GM19240 (cell line): ENCODE measurements around the gene MEF2D.

Experiments
- DNase-seq: peaks from one replicate; pipeline ENCODE4 v3.0.0; 2011; ENCODE audit warnings: low spot score; ENCODE audit not compliant: insufficient read length

MEF2D gene

DNA sequence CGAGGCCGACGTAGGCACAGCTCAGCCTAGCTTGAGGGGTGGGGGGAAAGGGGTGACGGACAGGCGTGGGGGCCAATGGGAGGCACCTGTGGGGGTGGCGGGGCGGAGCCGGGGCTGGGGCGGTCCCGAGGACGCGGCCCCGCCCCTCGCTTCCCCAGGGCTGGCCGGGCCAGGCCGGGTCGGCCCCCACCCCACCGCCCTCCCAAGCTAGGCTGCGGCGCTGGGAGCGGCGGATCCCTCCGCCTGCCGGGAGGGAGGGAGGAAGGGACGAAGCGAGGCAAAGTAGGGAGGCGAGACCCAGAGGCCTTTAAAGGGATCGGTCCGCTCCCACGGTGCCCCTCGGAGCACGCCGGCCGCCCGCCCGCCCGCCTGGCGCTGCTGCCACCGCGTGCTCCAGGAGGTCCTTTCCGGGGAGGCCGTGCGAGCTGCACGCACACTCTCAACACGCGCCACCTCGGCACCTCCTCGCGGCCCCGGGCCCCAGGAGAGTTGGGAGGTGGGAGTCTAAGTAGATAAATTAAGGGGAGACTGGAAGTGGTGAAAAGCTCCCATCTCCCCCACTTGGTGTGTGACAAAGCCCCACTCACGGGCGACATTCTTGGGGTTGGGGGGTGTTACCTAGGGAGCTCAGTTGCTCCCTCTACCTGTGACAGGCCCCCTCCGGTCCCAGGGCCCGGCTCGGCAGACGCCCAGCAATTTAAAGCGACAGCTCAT is 375 bp upstream of the MEF2D start:
- DNase-seq: no peak

DNA sequence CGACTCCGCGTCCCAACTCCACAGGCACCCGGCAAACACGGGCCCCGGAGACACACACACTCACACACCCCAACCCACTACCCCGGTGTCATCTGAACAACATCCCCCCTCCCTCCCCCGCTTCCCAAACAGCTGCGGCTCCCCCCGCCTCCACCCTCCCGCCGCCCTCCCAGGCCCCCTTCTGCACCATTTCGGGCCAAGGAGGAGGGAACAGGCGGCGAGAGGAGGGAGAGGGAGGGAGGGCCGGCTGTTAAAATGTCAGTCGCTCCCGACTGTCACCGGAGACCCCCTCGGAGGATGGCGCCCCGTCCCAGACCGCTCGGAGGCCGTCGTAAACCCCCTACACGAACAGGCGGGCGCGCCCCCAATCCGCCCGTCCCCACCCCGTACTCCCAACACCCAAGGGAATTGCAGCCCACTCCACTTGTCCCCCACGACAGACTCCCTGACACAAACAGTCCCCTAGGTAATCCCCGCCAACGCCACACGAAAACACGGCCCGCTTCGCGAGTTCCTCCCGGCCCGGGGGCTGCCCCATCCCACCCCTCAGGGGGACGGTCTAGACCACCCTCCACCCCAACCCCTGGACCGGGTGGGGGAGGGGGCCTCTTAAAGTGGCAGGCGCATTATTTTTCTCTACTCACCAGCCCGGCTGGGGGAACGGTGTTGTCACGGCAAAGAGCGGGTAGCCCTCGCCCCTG is 583 bp downstream of the MEF2D start:
- no peak for DNase-seq

DNA sequence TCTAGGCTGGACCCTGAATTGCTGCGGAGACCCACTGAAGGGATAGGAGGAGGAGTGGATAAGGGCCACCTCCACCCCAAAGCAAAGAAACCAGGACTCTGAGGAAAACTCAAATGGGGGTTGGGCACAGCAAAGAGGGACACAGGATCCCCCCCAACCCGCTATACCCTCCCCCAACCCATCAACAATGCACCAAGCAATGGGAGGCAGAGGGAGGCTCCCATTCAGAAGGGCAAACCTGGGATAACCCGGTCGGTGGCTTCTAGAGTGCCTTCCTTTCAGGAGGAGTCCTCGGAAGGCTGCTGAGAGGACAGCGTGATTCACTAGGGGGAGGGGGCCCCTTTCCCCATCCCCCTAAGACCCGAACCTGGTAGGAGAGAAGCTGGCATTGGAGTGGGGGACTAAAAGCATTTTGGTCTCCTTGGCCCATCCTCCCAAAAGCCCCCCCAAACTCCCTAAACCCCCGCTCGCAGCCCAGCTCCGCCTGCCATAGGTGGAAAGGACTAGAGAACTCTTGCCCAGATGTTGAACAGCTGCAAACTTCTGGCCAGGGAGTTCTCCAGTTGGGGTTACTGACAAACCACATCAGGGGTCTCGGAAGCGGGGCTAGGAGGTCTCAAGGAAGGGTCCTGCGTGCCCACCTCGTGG is 1.3 kb downstream of the MEF2D start:
- no peak for DNase-seq

DNA sequence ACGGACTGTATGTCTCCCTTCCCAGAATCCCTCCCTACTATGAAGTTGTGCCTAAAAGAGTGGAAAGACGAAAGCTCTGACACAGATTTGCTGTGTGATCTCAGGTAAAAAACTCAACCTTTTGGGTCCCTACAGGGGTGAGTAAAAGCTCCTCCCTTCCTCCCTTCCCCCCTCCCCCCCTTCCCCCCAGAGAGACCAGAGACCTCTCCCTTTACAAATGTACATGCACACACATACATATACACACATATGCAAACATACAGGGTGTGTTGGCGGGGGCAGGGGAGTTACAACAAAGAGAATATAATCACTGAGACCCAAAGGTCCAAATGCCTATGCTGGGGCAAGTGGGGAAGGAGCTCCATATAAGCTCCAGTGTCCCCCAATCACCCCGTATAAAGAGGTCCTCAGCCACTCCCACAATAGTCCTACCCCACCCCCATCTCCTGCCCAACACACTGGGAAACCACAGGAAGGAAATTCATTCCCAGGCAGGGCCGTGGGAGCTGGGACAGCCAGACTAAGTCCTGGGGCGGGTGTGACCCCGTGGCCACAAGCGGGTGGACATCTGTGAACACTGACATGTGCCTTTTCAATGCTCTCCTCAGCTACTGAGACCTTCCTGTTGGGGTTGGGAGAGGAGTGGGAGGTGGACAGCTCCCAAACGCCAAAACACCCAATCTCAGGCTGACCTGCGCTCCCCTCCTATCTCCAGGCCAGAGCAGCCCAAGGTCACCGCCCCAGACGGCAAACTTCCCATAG is 2.0 kb downstream of the MEF2D start:
- DNase-seq: no peak

DNA sequence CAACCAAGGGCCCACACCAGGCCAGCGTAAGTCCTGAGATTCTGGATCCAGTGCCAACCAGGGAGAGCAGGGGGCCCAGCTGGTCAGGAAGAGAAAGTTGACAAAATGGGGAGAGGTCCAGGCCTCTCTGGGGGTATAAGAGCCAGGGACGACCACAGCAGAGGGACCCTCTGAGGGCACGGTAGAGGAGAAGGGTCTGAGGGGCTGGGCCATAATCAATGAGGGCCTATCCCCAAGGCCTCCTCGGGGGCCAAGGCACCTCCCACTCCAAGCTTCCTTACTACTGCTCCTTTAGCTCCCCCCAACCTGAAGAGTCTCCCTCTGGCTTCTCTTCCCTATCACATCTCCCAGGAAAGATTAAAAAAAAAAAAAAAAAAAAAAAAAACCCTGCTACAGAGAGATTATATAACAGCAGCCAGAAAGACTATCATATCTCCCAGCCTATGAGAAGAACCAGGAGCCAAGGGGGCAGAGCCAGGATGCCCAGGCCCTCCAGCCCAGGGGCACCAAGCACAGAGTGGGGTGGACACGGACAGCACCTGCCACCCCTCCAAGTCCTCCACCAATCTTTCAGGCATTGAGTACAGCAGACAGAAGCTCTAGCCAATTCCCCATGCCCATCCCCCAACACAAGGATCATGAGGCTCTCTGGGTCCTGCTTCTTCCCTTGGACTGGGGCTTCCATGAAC is 2.7 kb downstream of the MEF2D start:
- DNase-seq: no peak

DNA sequence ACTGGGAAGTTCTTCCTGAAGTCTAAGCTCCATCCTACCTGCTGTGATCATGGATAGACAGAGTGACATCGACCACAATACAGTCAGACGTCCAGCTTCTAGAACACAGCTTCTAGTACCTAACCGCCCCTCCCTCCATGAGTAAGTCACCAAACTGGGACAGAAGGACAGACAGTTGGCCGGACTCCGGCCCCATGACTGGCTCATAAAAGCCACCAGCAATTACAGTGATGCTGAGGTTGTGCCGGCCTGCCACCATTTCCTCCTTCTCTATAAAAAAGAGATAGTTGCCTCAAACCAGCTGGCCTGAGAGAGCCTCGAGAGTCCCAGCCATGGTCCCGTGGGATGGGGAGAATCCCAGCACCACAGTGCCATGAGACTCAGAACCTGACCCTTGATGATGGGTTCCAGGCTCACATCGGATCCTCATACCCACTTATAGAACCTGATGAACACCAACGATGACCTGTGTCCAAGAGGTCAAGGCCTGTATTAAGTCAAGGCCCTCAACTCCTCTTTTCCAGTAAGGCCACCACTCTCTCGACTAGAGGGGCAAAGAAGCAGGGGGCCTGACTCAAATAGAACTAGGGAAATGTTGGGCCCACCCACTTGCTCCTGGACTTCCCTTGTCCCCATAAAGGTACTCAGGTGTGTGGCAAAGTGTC is 3.4 kb downstream of the MEF2D start:
- DNase-seq: no peak

DNA sequence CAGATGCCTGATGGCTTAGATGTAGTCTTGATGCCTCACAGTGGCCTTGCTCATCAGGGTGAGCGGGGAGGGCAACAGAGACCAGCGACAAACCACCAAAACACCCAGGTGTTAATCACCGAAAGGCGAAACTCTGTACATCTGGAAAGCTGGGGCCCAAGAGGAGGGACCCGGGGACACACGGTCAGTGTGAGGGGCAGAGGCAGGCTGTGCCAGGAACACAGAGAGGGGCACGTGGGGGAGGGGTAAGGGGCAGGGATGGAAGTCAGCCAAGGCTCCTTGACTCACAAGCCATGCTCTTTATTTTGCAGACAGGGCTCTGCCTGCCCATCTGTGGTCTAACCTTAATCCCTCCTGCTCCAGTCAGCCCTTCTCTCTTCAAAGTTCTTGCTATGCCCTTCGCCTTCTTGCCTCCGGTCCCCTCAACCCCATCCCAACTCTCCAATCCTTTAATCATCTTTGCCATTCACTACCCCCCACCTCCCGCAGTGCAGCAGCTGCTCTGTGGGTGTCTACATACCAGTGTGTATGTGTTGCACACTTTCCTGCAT is 4.3 kb downstream of the MEF2D start:
- DNase-seq: no peak

DNA sequence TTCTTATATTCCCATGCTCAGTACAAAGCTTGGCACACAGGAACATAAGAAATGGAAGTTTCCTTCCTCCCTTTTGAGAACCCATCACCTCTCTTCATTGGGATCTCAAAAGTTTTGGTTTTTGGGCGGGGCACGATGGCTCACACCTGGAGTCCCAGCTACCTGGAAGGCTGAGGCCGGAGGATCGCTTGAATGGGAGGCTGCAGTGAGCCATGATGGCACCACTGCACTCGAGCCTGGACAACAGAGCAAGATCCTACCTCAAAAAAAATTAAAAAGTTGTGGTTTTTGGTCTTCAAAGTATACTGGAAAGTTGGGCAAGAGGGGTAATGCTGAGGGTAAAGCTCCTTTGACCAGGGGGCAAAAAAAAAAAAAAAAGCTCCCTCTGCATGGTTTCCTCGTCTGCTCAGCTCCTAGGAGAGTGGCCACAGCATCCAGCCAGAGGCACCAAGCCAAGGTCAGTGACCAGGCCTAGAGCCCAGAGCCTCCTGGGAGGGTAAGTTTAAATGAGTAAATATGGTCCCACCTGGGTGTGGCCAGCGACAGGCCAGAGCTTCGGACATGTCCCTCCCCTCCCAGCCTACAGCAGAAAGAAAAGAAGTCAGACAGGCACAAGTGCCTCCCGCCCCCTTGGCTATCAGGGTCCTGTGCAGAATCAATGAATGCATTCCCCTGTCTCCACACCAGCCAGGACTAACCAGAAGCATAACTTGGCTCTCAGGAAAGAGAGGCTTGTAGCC is 5.0 kb downstream of the MEF2D start:
- DNase-seq: no peak

DNA sequence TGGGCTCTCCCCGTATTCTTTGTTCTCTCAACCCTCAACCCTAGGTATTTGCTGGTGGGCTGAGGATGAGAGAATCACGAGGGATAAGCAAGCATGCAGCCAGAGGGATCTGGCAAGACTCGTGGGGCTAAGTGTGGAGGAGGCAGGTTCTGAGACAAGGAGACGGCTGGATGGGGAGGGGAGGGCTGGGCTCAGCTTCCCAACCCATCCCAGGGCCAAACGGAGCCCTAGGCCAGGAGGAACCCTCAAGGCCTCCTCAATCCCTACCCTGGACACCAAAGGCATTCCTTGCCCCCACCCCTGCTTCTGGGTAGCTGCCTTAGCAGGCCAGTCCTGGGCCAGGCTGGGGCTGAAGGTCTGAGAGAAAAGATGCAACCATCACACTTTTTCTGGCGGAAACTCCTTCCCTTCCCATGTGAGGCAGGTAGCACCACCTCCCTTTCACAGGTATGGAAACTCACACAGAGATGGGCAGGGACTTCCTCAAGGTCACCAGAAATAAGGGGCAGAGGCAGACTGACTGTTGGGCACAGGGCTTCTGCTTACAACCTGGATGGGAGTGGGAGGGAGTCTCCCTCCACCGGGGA is 6.2 kb downstream of the MEF2D start:
- DNase-seq: no peak

DNA sequence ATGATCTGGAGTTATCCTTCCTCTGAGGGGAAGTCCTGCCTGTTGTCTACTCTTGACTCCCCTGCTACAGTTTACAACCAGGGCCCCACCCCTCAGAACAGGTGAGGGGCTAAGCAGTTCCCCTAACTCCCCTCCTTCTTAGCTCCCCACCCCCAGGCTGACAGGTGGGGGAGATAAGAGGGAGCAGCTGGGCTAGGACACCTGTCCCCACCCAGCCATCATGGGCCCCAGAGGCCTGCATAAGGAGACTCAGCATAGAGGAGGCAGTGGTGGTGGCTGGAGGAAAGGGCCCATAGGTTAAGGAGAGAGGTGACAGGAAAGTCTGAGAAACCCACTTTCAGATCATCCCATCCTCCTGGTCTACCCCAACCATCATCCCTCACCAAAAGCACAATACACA is 6.8 kb downstream of the MEF2D start:
- DNase-seq: no peak

DNA sequence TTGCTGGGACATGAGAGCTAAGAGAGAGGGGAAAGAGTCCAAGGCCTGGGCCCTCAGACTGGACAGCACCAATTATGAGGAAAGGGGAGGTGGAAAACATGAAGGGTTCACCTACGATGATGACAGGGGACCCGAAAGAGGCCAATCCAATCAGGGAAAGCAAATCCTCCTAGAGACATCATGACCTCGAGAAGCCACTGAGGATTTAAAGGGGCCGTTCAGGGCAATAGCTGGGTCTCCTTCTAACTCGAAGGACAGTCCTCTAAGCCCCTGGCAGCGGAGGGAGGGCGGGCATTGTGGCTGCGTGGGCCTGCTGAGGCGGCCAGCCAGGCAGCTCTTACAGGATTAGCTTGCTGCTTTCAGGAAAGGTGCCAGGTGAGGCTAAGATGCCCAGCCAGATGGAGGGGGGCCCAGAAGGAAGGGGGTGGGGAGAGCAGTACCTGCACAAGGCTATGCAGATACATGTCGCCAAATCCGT is 7.4 kb downstream of the MEF2D start:
- no peak for DNase-seq

DNA sequence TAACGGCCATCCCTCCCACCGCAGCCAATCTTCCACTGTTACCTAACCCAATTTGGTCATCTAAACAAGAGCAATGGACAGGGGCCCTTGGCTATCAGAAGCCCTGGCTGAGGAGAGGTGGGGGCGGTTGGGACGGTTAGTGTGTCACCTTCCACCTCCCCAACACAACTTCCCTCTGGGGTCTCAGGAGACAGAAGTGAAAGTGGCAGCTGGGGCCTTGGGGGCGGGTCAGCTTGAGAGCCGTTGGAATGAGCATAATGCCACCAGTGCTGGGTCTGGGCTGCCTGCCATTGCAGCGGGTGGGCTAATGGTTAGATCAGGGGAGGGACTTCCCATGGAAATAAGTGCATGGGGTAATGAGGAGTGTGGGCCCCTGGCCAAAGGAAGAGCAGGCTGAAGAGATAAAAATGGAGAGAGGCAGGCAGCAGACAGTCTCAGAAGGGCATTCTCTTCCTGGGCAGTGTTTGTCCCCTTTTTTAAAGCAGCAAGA is 7.9 kb downstream of the MEF2D start:
- DNase-seq: no peak

DNA sequence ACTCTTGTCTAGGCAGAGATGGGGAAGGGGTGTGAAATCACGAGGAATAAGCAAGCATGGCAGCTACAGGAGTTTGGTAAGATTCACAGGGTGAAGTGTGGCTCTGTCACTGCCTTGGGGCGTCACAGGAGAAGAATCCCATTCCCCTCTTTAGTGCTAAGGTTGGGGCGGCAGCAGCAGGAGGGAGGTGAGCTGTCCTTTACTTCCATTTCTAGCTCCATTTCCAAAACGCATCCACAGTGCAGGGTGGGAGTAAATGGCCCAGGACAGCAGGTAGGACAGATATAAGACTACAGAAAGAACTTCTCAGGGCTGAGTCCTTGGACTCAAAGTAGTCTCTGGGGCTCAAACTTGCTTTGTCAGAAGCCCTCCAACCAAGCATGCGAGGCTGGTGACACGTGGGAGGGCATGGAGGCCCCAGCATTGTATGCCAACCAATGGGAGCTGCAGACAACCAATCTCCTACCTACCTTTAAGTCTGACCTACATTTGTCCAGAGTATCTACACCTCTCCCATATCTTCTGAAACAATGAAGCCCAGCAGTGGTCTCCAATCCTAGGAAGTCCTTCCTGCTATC is 8.5 kb downstream of the MEF2D start:
- DNase-seq: no peak

DNA sequence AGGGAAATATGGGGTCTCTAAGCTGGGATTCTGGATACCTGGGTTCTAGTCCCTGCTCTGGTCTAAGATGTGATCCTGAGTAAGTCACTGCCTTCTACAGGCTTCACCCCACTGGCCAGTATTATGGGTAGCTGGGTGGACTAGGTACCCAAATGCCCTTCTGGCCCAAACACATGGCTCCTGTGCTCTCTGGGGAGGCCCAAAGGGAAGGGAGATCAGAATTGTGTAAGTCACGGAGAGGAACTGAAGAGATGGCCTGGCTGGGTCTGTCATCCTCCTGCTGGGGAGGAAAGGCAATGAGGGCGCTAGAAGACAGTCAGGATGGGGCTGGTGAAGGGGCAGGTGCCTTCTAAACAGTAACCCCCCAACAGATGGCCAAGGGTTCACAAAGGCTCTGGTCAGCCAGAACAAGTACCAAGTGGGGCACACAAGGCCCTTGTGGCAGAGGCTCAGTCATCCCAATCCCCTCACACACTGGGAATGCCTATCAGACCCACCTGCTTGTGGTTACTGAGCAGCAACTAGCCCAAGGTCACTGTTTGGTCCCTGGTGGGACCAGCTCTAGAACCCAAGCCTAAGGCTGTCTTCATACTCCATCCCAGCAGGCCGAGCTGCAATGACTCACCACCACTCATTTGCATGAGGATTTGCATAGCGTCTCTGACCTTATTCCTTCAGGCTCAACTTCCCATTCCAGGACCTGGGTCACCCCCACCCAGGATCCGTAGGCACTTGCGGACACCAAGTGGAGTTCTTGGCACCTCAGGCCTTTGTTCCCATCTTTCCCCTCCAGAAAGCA is 9.2 kb downstream of the MEF2D start:
- DNase-seq: no peak

DNA sequence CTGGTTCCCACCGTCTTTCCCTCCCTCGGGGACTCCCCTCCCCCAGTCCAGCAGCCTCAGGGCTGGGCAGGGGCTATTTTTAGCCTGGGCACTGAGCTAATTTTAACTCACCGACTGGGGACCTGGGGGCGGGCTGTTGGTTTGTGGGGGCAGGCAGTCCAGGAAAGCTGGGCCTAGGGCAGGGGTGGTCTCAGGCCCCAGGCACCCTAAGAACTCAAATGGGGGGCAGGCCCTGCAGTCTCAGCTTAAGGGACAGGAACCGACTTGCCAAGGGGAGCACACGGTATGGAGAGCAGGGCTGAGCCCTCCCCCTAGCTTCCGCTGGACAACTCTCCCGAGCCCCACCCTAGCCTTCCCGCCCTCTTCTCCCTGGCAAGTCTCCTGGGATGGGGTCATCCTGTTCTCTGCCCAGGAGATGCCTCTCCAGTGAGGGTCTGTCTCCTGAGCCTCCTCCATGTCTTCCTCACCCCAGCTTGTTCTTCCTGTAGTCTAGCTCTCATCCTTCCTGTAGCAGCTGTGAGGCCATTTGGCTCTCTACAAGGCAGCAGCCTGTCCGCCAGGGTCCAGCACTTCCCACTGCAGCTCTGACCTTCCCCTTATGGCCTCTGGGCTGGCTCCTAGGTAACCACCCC is 10.1 kb downstream of the MEF2D start:
- DNase-seq: no peak

DNA sequence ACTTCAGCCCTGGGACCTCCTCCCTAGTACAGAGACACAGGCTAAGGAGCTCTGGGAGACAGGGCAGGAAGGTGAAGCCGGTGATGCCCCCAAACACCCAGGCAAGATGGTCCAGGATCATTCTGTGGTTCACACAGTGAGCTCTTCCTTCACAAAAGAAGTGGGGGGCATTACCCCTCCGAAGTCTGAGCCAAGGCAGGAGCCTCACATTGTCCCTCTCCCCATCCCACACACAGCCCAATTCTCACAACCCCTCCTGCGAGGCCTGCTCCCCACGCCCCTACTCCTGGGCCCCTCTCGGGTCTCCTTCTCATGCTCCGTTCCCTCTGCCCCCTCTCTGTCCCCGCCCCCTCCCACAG is 10.7 kb downstream of the MEF2D start:
- no peak for DNase-seq

DNA sequence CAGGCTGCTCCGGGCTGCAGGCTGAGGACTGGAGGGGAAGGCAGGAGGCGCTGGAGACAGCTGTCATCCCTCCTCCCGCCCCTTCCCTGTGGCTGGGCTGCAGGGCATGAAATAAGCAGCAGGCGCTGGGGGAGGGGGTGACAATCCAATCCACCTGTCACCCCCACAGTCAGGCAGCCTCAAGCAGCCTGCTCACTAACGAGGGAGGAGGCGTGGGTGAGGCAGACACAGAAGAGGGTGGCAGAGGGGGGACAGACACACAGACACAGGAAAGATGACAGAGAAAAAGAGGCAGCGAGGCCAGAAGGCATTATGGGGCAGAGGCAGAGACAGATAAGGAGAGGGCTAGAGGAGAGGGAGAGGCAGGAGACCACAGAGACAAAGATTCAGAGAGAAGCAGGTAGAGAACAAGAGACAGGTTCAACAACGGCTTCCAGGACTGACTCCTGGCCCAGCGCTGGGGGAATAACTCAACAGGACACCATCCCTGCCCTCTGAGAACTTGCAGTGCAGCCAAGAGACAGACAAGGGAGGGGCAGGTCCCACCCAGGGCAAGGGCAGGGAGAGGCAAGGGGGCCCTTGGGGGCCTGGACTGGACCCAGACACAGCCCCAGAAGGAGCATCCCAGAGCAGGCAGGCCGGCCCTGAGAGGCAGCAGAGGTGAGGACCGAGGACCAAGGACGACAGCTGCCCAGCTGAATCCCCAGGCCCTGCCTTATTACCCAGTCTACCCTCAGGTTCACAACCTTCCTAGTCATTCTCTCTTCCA is 11.2 kb downstream of the MEF2D start:
- no peak for DNase-seq
